GM19395 (cell line): ENCODE results near the gene PCTP.

Experiments
- ATAC-seq: cut with Tn5 transposase; IDR thresholded peaks from one replicate; pipeline ENCODE4 v1.9.1; 2021; ENCODE audit warnings: mild to moderate bottlenecking, moderate library complexity; ENCODE audit not compliant: unreplicated experiment

The PCTP gene

GRCh38 chr17:55727275-55727674 is 23.6 kb upstream of the PCTP start:
- ATAC-seq: no peak

- ATAC-seq: no peak
Measured at GRCh38 chr17:55727920-55728319, 22.9 kb upstream of the PCTP start.

GRCh38 chr17:55728361-55728760 is 22.5 kb upstream of the PCTP start:
- no peak for ATAC-seq

- no peak for ATAC-seq
Measured at GRCh38 chr17:55728833-55729232, 22.0 kb upstream of the PCTP start.

- no peak for ATAC-seq
Measured at GRCh38 chr17:55729484-55729883, 21.4 kb upstream of the PCTP start.

- ATAC-seq: no peak
Measured at GRCh38 chr17:55730380-55730779, 20.5 kb upstream of the PCTP start.

- no peak for ATAC-seq
Measured at GRCh38 chr17:55730808-55731207, 20.0 kb upstream of the PCTP start.

GRCh38 chr17:55731586-55732250 is 19.1 kb upstream of the PCTP start:
- ATAC-seq: no peak

- peak; percentile 65 for ATAC-seq
Measured at GRCh38 chr17:55734128-55734781, 16.6 kb upstream of the PCTP start.

- no peak for ATAC-seq
Measured at GRCh38 chr17:55735731-55736405, 15.0 kb upstream of the PCTP start.

- no peak for ATAC-seq
Measured at GRCh38 chr17:55737976-55738501, 12.8 kb upstream of the PCTP start.

- no peak for ATAC-seq
Measured at GRCh38 chr17:55740511-55741355, 10.1 kb upstream of the PCTP start.

GRCh38 chr17:55741356-55741700 is 9.5 kb upstream of the PCTP start:
- no peak for ATAC-seq

- ATAC-seq: peak; percentile 99
Measured at GRCh38 chr17:55742272-55743102, 8.4 kb upstream of the PCTP start.

GRCh38 chr17:55743103-55743679 is 7.7 kb upstream of the PCTP start:
- ATAC-seq: peak; percentile 48

- ATAC-seq: no peak
Measured at GRCh38 chr17:55745258-55745657, 5.6 kb upstream of the PCTP start.

GRCh38 chr17:55746466-55746865 is 4.4 kb upstream of the PCTP start:
- no peak for ATAC-seq

GRCh38 chr17:55747209-55747608 is 3.6 kb upstream of the PCTP start:
- ATAC-seq: no peak

GRCh38 chr17:55748841-55749240 is 2.0 kb upstream of the PCTP start:
- ATAC-seq: no peak

- ATAC-seq: no peak
Measured at GRCh38 chr17:55749985-55750384, 866 bp upstream of the PCTP start.
